ENCODE results near the gene CD151. TPM values are rescaled to one million over a fixed set of nuclear protein-coding genes. Genes with fewer than 3 reads are reported as not detected.
A peak's percentile ranks its signal among the peaks of the same experiment; 100 is the strongest.

The CD151 gene
- total RNA-seq, 4 donors from 2014 or later: 328 to 675 (median 614) TPM

- no peak for DNase-seq (ENCODE audit: low spot score)
- ATAC-seq (ENCODE audit: low FRiP score): peak; percentile 52
Measured at GRCh38 chr11:798093-798713, 34.5 kb upstream of the CD151 start, which contains the start of gene SLC25A22. Gene SLC25A22 (minus strand): TSS chr11:798281. CDS start chr11:795006, 3,275 bp downstream.

GRCh38 chr11:799641-800316 is 33.0 kb upstream of the CD151 start:
- DNase-seq (ENCODE audit: low spot score) (no peak), ATAC-seq (ENCODE audit: low FRiP score) (no peak)
- no peak for TF ChIP-seq CTCF (IDR thresholded peaks at IDR 0.05)

More at GRCh38 chr11:798093-798713, 34.5 kb upstream of the CD151 start, which contains the start of gene SLC25A22:
- TF ChIP-seq CTCF (IDR thresholded peaks at IDR 0.05): peak in 2 of 3 donors; percentile 83 to 90

- ATAC-seq (ENCODE audit: low FRiP score) (no peak), DNase-seq (ENCODE audit: low spot score) (no peak)
- TF ChIP-seq CTCF (IDR thresholded peaks at IDR 0.05): no peak
Measured at GRCh38 chr11:800473-800872, 32.3 kb upstream of the CD151 start.

GRCh38 chr11:801097-801780 is 31.5 kb upstream of the CD151 start:
- no peak for TF ChIP-seq CTCF (IDR thresholded peaks at IDR 0.05)
- DNase-seq (ENCODE audit: low spot score): no peak
- no peak for ATAC-seq (ENCODE audit: low FRiP score)

- DNase-seq (ENCODE audit: low spot score): no peak
- no peak for ATAC-seq (ENCODE audit: low FRiP score)
- TF ChIP-seq CTCF (IDR thresholded peaks at IDR 0.05): no peak
Measured at GRCh38 chr11:802018-802617, 30.6 kb upstream of the CD151 start.

GRCh38 chr11:802693-803466 is 29.9 kb upstream of the CD151 start:
- no peak for TF ChIP-seq CTCF (IDR thresholded peaks at IDR 0.05)
- ATAC-seq (ENCODE audit: low FRiP score) (no peak), DNase-seq (ENCODE audit: low spot score) (no peak)
